HFFc6 (cell line): ENCODE data around the gene SLC10A7. TPM values are rescaled to one million over a fixed set of nuclear protein-coding genes. Genes with fewer than 3 reads are reported as not detected.
A peak's percentile ranks its signal among the peaks of the same experiment; 100 is the strongest.

ENCODE experiments used
- DNase-seq: peaks from one replicate; pipeline ENCODE4 v3.0.0-alpha.2; 2018
- H3K27ac Mint-ChIP-seq: 2 replicates; pipeline ENCODE4 v1.8.0; 2020; ENCODE audit warnings: mild to moderate bottlenecking, mixed read lengths
- H3K27me3 Mint-ChIP-seq: 2 replicates; pipeline ENCODE4 v1.8.0; 2021; ENCODE audit warnings: mild to moderate bottlenecking, moderate library complexity, mixed read lengths; ENCODE audit not compliant: insufficient read depth
- H3K36me3 Mint-ChIP-seq: 2 replicates; pipeline ENCODE4 v1.8.0; 2021; ENCODE audit warnings: low read depth, mixed read lengths
- H3K4me1 Mint-ChIP-seq: 2 replicates; pipeline ENCODE4 v1.8.0; 2020; ENCODE audit warnings: low read depth, mixed read lengths
- H3K4me3 Mint-ChIP-seq: 2 replicates; pipeline ENCODE4 v1.8.0; 2020; ENCODE audit warnings: mild to moderate bottlenecking, moderate library complexity, mixed read lengths
- H3K9me3 Mint-ChIP-seq: 2 replicates; pipeline ENCODE4 v1.8.0; 2020; ENCODE audit warnings: mild to moderate bottlenecking, mixed read lengths
- CTCF ChIP-seq: fragments of 200-600 bp; sonication (generic); IDR thresholded peaks from 2 replicates; pipeline ENCODE4 v1.5.0; 2021; ENCODE audit warnings: antibody characterized with exemption, mild to moderate bottlenecking
- total RNA-seq, 6 experiments: library from RNA; stranded (reverse); fragmentation: NEBNext Ultra II Directional; extraction: Animal tissue kit (Norgen Biotek cat#: 25700); gene quantifications; 2 replicates in 1 of 6; 3 replicates in 5 of 6; pipeline ENCODE4 v1.2.3, GENCODE V29; 2021

The SLC10A7 gene
- total RNA-seq, 6 experiments from 2014 or later = 8.8 to 13.2 (median 10.7) TPM

- no peak overlapping the region for H3K27ac Mint-ChIP-seq
- H3K36me3 Mint-ChIP-seq = peaks cover 14% of the 10 kb centered on the region
- no peaks in the 10 kb centered on the region for H3K27me3 Mint-ChIP-seq
- DNase-seq = no peak
- no peak overlapping the region for H3K4me3 Mint-ChIP-seq
- H3K4me1 Mint-ChIP-seq = peaks cover 26% of the 10 kb centered on the region
- TF ChIP-seq CTCF = no peak
- no peaks in the 10 kb centered on the region for H3K9me3 Mint-ChIP-seq
Measured at GRCh38 chr4:146498291-146498690, 23.4 kb downstream of the SLC10A7 start.

- no peaks in the 10 kb centered on the region for H3K9me3 Mint-ChIP-seq
- H3K4me1 Mint-ChIP-seq = peaks cover 32% of the 10 kb centered on the region
- no peak overlapping the region for H3K4me3 Mint-ChIP-seq
- no peaks in the 10 kb centered on the region for H3K27me3 Mint-ChIP-seq
- TF ChIP-seq CTCF = no peak
- DNase-seq = peak; percentile 58
- no peak overlapping the region for H3K27ac Mint-ChIP-seq
- H3K36me3 Mint-ChIP-seq = peaks cover 17% of the 10 kb centered on the region
Measured at GRCh38 chr4:146495269-146495668, 26.5 kb downstream of the SLC10A7 start.

- H3K36me3 Mint-ChIP-seq = peaks cover 17% of the 10 kb centered on the region
- H3K4me1 Mint-ChIP-seq = peaks cover 32% of the 10 kb centered on the region
- DNase-seq = no peak
- H3K4me3 Mint-ChIP-seq = no peak overlapping the region
- no peaks in the 10 kb centered on the region for H3K9me3 Mint-ChIP-seq
- H3K27me3 Mint-ChIP-seq = no peaks in the 10 kb centered on the region
- H3K27ac Mint-ChIP-seq = no peak overlapping the region
- TF ChIP-seq CTCF = no peak
Measured at GRCh38 chr4:146494143-146494542, 27.6 kb downstream of the SLC10A7 start.

- no peaks in the 10 kb centered on the region for H3K9me3 Mint-ChIP-seq
- H3K27ac Mint-ChIP-seq = no peak overlapping the region
- H3K36me3 Mint-ChIP-seq = peaks cover 17% of the 10 kb centered on the region
- no peak for TF ChIP-seq CTCF
- H3K27me3 Mint-ChIP-seq = no peaks in the 10 kb centered on the region
- no peak for DNase-seq
- H3K4me1 Mint-ChIP-seq = peaks cover 17% of the 10 kb centered on the region
- H3K4me3 Mint-ChIP-seq = no peak overlapping the region
Measured at GRCh38 chr4:146490106-146490505, 31.6 kb downstream of the SLC10A7 start.

- DNase-seq = no peak
- peaks cover 20% of the 10 kb centered on the region for H3K36me3 Mint-ChIP-seq
- H3K27me3 Mint-ChIP-seq = no peaks in the 10 kb centered on the region
- H3K27ac Mint-ChIP-seq = no peak overlapping the region
- no peak for TF ChIP-seq CTCF
- no peaks in the 10 kb centered on the region for H3K9me3 Mint-ChIP-seq
- no peak overlapping the region for H3K4me3 Mint-ChIP-seq
- peaks cover 6% of the 10 kb centered on the region; the same call in 1 of the 2 replicates for H3K4me1 Mint-ChIP-seq
Measured at GRCh38 chr4:146488495-146489174, 33.1 kb downstream of the SLC10A7 start.
